ENCODE data around the gene ALX4. TPM values are rescaled to one million over a fixed set of nuclear protein-coding genes. Genes with fewer than 3 reads are reported as not detected.

ALX4 gene
- total RNA-seq, 2 donors from 2014 or later = not detected

DNA sequence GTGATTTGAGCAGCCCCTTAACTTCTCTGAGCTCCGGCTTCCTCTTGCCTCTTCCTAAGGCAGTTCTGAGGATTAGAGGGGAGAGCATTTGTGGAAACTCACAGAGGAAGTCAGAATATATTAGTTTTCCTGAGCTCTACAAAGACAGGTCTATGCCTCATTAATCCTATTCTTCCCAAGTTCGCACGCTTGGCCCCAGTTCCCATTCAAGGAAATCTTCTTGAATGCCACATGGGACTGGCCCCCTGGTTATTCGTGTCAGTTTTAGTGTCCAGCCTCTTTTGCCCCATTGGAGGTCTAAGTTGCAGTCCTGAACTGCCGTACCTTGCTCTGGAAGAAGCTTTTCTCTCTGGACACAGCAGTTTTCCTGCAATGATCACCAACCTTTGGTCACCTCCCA lies 37.6 kb upstream of the ALX4 start:
- Histone ChIP-seq H3K27ac (no peak overlapping the region), H3K27me3 (replicated peaks; ENCODE audit: insufficient read depth) (no peaks in the 10 kb centered on the region), H3K4me3 (no peak overlapping the region), H3K9me3 (no peaks in the 10 kb centered on the region), H3K4me1 (ENCODE audit: control insufficient read depth in 1 of 2, low read depth in 2 of 2) (no peaks in the 10 kb centered on the region), H3K36me3 (no peaks in the 10 kb centered on the region)
- ATAC-seq (ENCODE audit: insufficient number of reproducible peaks, low FRiP score, low read depth) = no peak
- no peak for DNase-seq (ENCODE audit: low spot score)
- TF ChIP-seq CTCF (IDR thresholded peaks at IDR 0.05) = no peak

DNA sequence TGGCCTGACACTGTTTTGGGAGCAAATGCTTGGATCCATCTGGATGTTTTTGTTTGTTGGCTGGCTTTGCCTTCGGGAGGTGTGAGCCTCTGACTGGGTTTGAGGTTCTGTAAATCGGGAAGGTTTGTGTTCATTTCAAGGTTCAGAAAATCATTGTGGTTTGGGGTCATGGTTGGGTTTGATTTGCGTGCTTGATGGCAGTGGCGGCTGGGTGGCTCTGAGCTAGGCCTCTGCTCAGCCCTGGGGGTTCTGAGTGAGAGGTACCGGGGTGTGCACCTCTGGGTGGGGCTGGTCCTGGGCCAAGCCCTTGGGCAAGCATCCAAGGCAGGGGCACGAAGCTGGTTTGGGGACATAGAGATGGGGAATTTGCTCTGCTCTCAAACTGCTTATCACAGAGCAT lies 37.0 kb upstream of the ALX4 start:
- Histone ChIP-seq H3K36me3 (no peaks in the 10 kb centered on the region), H3K4me3 (no peak overlapping the region), H3K4me1 (ENCODE audit: control insufficient read depth in 1 of 2, low read depth in 2 of 2) (no peaks in the 10 kb centered on the region), H3K27me3 (replicated peaks; ENCODE audit: insufficient read depth) (no peaks in the 10 kb centered on the region), H3K27ac (no peak overlapping the region), H3K9me3 (no peaks in the 10 kb centered on the region)
- DNase-seq (ENCODE audit: low spot score) = no peak
- TF ChIP-seq CTCF (IDR thresholded peaks at IDR 0.05) = no peak
- ATAC-seq (ENCODE audit: insufficient number of reproducible peaks, low FRiP score, low read depth) = no peak

DNA sequence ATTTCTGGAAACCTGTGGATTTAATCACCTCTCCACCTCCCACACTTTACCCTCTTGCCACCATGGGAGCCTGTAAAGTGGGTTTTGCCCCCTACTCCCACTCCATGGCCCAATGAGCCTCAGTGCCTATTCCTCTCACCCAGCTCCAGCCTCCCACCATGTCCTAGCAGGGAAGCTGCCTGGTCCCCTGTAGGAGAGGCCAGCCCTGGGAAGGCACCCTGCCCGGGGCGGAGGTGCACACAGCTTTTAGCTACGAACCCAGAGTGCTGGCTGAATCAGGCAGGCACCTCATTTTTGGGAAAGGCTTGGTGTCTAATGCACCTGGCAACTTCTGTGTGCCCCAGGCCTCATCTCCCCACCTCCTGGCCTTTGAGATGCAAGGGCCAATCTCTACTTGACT lies 35.8 kb upstream of the ALX4 start:
- H3K4me3 ChIP-seq = no peak overlapping the region
- H3K27ac ChIP-seq = no peak overlapping the region
- no peaks in the 10 kb centered on the region for H3K9me3 ChIP-seq
- ATAC-seq (ENCODE audit: insufficient number of reproducible peaks, low FRiP score, low read depth) (no peak), DNase-seq (ENCODE audit: low spot score) (no peak)
- no peaks in the 10 kb centered on the region for H3K36me3 ChIP-seq
- no peaks in the 10 kb centered on the region for H3K27me3 ChIP-seq (replicated peaks; ENCODE audit: insufficient read depth)
- no peak for TF ChIP-seq CTCF (IDR thresholded peaks at IDR 0.05)
- H3K4me1 ChIP-seq (ENCODE audit: control insufficient read depth in 1 of 2, low read depth in 2 of 2) = no peaks in the 10 kb centered on the region

GRCh38 chr11:44344921-44345320 lies 35.0 kb upstream of the ALX4 start:
- Histone ChIP-seq H3K27ac (no peak overlapping the region), H3K4me1 (ENCODE audit: control insufficient read depth in 1 of 2, low read depth in 2 of 2) (no peaks in the 10 kb centered on the region), H3K36me3 (no peaks in the 10 kb centered on the region), H3K27me3 (replicated peaks; ENCODE audit: insufficient read depth) (no peaks in the 10 kb centered on the region), H3K4me3 (no peak overlapping the region), H3K9me3 (no peaks in the 10 kb centered on the region)
- TF ChIP-seq CTCF (IDR thresholded peaks at IDR 0.05) = no peak
- DNase-seq (ENCODE audit: low spot score) (no peak), ATAC-seq (ENCODE audit: insufficient number of reproducible peaks, low FRiP score, low read depth) (no peak)

- TF ChIP-seq CTCF (IDR thresholded peaks at IDR 0.05) = no peak
- Histone ChIP-seq H3K4me3 (no peak overlapping the region), H3K9me3 (no peaks in the 10 kb centered on the region), H3K36me3 (no peaks in the 10 kb centered on the region), H3K4me1 (ENCODE audit: control insufficient read depth in 1 of 2, low read depth in 2 of 2) (no peaks in the 10 kb centered on the region), H3K27me3 (replicated peaks; ENCODE audit: insufficient read depth) (no peaks in the 10 kb centered on the region), H3K27ac (no peak overlapping the region)
- ATAC-seq (ENCODE audit: insufficient number of reproducible peaks, low FRiP score, low read depth) (no peak), DNase-seq (ENCODE audit: low spot score) (no peak)
These were observed 34.5 kb upstream of the ALX4 start for GRCh38 chr11:44344423-44344820.

Data from thoracic aorta (tissue), 2 donors.